NB4 (cell line): ENCODE data around the gene SV2B.

Source experiments
- CTCF ChIP-seq: IDR thresholded peaks from one replicate; pipeline ENCODE4 v1.5.1; 2012; ENCODE audit warnings: low read depth, low read length
- MAX ChIP-seq: IDR thresholded peaks from 2 replicates; pipeline ENCODE4 v1.6.1; 2011; ENCODE audit warnings: low read depth, low read length
- POLR2A ChIP-seq: IDR thresholded peaks from 2 replicates; pipeline ENCODE4 v1.6.1; 2011; ENCODE audit warnings: mild to moderate bottlenecking; ENCODE audit not compliant: insufficient read length; ENCODE audit errors: extremely low read depth

DNA sequence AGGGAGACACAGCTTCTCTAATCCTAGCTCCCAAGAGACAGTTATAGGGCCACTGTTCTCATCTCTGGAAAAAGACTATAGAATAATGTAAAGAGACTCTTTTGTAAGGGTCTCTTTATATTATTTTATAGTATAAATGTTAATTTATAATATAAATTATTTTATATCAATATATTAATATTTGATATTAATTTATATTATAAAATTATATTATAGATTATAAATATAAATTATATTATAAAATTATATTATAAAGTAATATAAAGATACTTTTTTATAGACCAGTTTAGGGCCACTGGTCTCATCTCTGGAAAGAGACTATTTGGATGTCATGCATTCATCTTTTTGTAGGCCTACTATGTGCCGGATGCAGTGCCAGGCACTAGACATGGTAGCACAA lies 53.9 kb downstream of the SV2B start:
- TF ChIP-seq CTCF (no peak), MAX (no peak), POLR2A (no peak)
